ENCODE data around the gene MPPE1. TPM values are rescaled to one million over a fixed set of nuclear protein-coding genes. Genes with fewer than 3 reads are reported as not detected.

Gene MPPE1
- total RNA-seq, 1 experiment from 2014 or later: 37.6 TPM

GRCh38 chr18:11845654-11846053, 62.5 kb downstream of the MPPE1 start:
- Mint-ChIP-seq H3K27me3 (ENCODE audit: unreplicated experiment) (no peaks in the 10 kb centered on the region), H3K4me3 (ENCODE audit: low read depth, unreplicated experiment) (no peak overlapping the region), H3K27ac (ENCODE audit: unreplicated experiment) (no peak overlapping the region), H3K4me1 (ENCODE audit: low read depth, unreplicated experiment) (peaks cover 17% of the 10 kb centered on the region), H3K36me3 (ENCODE audit: insufficient read depth, unreplicated experiment) (peaks cover 10% of the 10 kb centered on the region), H3K9me3 (ENCODE audit: low read depth, unreplicated experiment) (no peaks in the 10 kb centered on the region)
- DNase-seq: no peak
- CTCF ChIA-PET: no interaction called here
- intact Hi-C loops (cut with micrococcal nuclease; ENCODE audit: unreplicated experiment): no loop called here
- BruUV-seq (replicated peaks): no TSS peak
- no peak for TF ChIP-seq CTCF (IDR thresholded peaks at IDR 0.05; ENCODE audit: unreplicated experiment)

GRCh38 chr18:11844436-11844835, 63.7 kb downstream of the MPPE1 start:
- H3K27ac Mint-ChIP-seq (ENCODE audit: unreplicated experiment): no peak overlapping the region
- no TSS peak for BruUV-seq (replicated peaks)
- no peaks in the 10 kb centered on the region for H3K27me3 Mint-ChIP-seq (ENCODE audit: unreplicated experiment)
- H3K36me3 Mint-ChIP-seq (ENCODE audit: insufficient read depth, unreplicated experiment): no peaks in the 10 kb centered on the region
- no peak for DNase-seq
- H3K9me3 Mint-ChIP-seq (ENCODE audit: low read depth, unreplicated experiment): no peaks in the 10 kb centered on the region
- TF ChIP-seq CTCF (IDR thresholded peaks at IDR 0.05; ENCODE audit: unreplicated experiment): no peak
- CTCF ChIA-PET: no interaction called here
- intact Hi-C loops (cut with micrococcal nuclease; ENCODE audit: unreplicated experiment): no loop called here
- H3K4me3 Mint-ChIP-seq (ENCODE audit: low read depth, unreplicated experiment): no peak overlapping the region
- H3K4me1 Mint-ChIP-seq (ENCODE audit: low read depth, unreplicated experiment): peaks cover 5% of the 10 kb centered on the region

GRCh38 chr18:11842562-11842961, 65.6 kb downstream of the MPPE1 start:
- intact Hi-C loops (cut with micrococcal nuclease; ENCODE audit: unreplicated experiment): no loop called here
- no peak for DNase-seq
- no peak overlapping the region for H3K4me3 Mint-ChIP-seq (ENCODE audit: low read depth, unreplicated experiment)
- no peak overlapping the region for H3K27ac Mint-ChIP-seq (ENCODE audit: unreplicated experiment)
- no peaks in the 10 kb centered on the region for H3K9me3 Mint-ChIP-seq (ENCODE audit: low read depth, unreplicated experiment)
- no peak for TF ChIP-seq CTCF (IDR thresholded peaks at IDR 0.05; ENCODE audit: unreplicated experiment)
- H3K36me3 Mint-ChIP-seq (ENCODE audit: insufficient read depth, unreplicated experiment): no peaks in the 10 kb centered on the region
- CTCF ChIA-PET: no interaction called here
- no peaks in the 10 kb centered on the region for H3K4me1 Mint-ChIP-seq (ENCODE audit: low read depth, unreplicated experiment)
- H3K27me3 Mint-ChIP-seq (ENCODE audit: unreplicated experiment): no peaks in the 10 kb centered on the region
- no TSS peak for BruUV-seq (replicated peaks)

DNA sequence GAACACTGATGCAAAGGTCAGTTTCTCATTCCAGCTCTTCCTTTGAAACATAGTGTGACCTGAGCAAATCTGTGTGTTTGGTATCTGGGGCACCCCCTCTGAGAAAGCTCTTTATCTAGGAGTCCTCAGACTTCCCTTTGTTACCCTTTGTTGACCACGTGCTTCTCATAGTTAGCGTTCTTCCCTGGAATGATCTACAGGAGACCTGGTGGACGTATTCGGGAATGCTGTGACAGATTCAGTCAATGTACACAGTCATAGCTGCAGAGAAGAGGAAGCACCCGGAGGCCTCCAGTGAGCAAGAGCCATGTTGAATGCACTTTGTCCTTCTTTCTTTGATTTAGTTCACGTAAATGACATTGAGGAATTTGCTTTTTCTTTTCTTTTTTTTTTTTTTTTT, 67.6 kb downstream of the MPPE1 start:
- CTCF ChIA-PET: interaction anchor here (0.5 to 0.6 kb wide), 2 partner anchors 12 to 213 kb away, joined by 3 read pairs; no protein-coding TSS in a partner anchor
- Mint-ChIP-seq H3K27ac (ENCODE audit: unreplicated experiment) (no peak overlapping the region), H3K9me3 (ENCODE audit: low read depth, unreplicated experiment) (no peaks in the 10 kb centered on the region), H3K36me3 (ENCODE audit: insufficient read depth, unreplicated experiment) (no peaks in the 10 kb centered on the region), H3K27me3 (ENCODE audit: unreplicated experiment) (no peaks in the 10 kb centered on the region), H3K4me1 (ENCODE audit: low read depth, unreplicated experiment) (no peaks in the 10 kb centered on the region), H3K4me3 (ENCODE audit: low read depth, unreplicated experiment) (no peak overlapping the region)
- no peak for TF ChIP-seq CTCF (IDR thresholded peaks at IDR 0.05; ENCODE audit: unreplicated experiment)
- BruUV-seq (replicated peaks): no TSS peak
- DNase-seq: no peak
- intact Hi-C loops (cut with micrococcal nuclease; ENCODE audit: unreplicated experiment): no loop called here
